Large intestine (tissue), 3 donors: ENCODE data around the gene VWF. TPM values are rescaled to one million over a fixed set of nuclear protein-coding genes. Genes with fewer than 3 reads are reported as not detected.
"Not testable (repeated sequence)": the region's sequence is repeated elsewhere in the genome, so short reads cannot be mapped to it uniquely, and the experiment has no call there.

Experiments
- DNase-seq, 2 donors: peaks; one replicate each; pipeline versions ENCODE4 v3.0.0 to v3.0.0-alpha.2; 2013
- H3K27ac ChIP-seq: one replicate; pipeline ENCODE4 v1.5.1; 2013; ENCODE audit warnings: low read length
- H3K27me3 ChIP-seq: 2 replicates; pipeline ENCODE4 v1.6.1; 2013; ENCODE audit warnings: low read length; ENCODE audit not compliant: control insufficient read depth, insufficient read depth
- H3K36me3 ChIP-seq: 2 replicates; pipeline ENCODE4 v1.6.1; 2013; ENCODE audit warnings: low read length; ENCODE audit not compliant: control insufficient read depth, insufficient read depth
- H3K4me1 ChIP-seq: one replicate; pipeline ENCODE4 v1.6.1; 2013; ENCODE audit warnings: low read length; ENCODE audit not compliant: control insufficient read depth, insufficient read depth
- H3K4me3 ChIP-seq: one replicate; pipeline ENCODE4 v1.5.1; 2013; ENCODE audit warnings: low read length
- H3K9me3 ChIP-seq: one replicate; pipeline ENCODE4 v1.6.1; 2013; ENCODE audit warnings: mild to moderate bottlenecking, low read depth, low read length, moderate library complexity; ENCODE audit not compliant: control insufficient read depth
- WGBS: methylation state at CpG from one replicate; pipeline ENCODE4 v1.1.5; 2013; ENCODE audit warnings: low lambda C conversion rate; ENCODE audit not compliant: insufficient coverage; 5-methylcytosine and 5-hydroxymethylcytosine counted together
- polyA plus RNA-seq: library from polyadenylated mRNA; unstranded; fragments of 120-200 nt; gene quantifications from one replicate; pipeline ENCODE4 v1.2.1, GENCODE V29; 2013

Gene VWF
- polyA plus RNA-seq, 1 donor, result 13.8 TPM

- DNase-seq, H3K27ac ChIP-seq, H3K4me3 ChIP-seq, H3K27me3 ChIP-seq, H3K36me3 ChIP-seq, H3K9me3 ChIP-seq: not testable (repeated sequence)
- no CpG with 5 or more reads among the region's 19 CpGs for WGBS
- peaks cover 11% of the 10 kb centered on the region for H3K4me1 ChIP-seq
Measured at GRCh38 chr12:6160049-6160649, 35.7 kb upstream of the VWF start.

DNA sequence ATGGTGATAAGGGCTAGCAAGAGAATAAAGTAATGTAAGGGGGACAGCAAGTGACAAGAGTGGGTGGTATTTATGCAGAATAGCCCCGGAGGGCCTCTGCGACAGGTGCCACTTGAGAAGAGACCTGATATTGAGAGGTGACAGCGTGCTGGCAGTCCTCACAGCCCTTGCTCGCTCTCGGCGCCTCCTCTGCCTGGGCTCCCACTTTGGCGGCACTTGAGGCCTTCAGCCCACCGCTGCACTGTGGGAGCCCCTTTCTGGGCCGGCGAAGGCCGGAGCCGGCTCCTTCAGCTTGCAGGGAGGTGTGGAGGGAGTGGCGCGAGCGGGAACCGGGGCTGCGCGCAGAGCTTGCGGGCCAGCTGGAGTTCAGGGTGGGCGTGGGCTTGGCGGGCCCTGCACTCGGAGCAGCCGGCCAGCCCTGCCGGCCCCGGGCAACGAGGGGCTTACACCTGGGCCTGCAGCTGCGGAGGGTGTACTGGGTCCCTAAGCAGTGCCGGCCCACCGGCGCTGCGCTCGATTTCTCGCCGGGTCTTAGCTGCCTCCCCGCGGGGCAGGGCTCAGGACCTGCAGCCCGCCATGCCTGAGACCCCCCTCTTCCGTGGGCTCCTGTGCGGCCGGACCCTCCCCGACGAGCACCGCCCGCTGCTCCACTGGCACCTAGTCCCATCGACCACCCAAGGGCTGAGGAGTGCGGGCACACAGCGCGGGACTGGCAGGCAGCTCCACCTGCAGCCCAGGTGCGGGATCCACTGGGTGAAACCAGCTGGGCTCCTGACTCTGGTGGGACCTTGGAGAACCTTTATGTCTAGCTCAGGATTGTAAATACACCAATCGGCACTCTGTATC, 34.9 kb upstream of the VWF start:
- peaks cover 11% of the 10 kb centered on the region for H3K4me1 ChIP-seq
- not testable (repeated sequence) for H3K9me3 ChIP-seq, H3K36me3 ChIP-seq, DNase-seq, H3K27me3 ChIP-seq, H3K27ac ChIP-seq, H3K4me3 ChIP-seq
- no CpG with 5 or more reads among the region's 50 CpGs for WGBS

DNA sequence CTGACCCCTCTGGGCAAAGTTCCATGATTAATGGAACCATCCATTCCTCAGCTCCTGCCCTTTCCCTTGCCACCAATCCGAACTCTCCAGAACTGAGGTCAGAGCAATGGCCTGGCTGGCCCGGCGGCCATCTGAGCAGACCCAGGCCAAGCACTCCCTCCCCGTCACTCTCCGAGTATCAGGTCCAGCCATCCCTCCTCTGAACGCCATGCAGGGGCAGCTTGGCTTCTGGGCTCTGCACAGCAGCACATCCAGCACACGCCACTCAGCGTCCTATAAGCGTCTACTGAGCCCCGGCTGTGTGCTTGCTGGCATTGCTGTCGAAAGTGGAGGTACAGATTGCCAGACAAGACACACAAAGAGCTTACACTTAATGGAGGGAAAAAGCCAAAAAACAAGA, 34.3 kb upstream of the VWF start:
- no peak overlapping the region for H3K4me3 ChIP-seq
- no peaks in the 10 kb centered on the region for H3K36me3 ChIP-seq
- 100% methylated on average over 4 of the region's 11 CpGs for WGBS
- peaks cover 3% of the 10 kb centered on the region for H3K9me3 ChIP-seq
- peaks cover 11% of the 10 kb centered on the region for H3K4me1 ChIP-seq
- no peaks in the 10 kb centered on the region for H3K27me3 ChIP-seq
- no peak overlapping the region for H3K27ac ChIP-seq
- no peak for DNase-seq

DNA sequence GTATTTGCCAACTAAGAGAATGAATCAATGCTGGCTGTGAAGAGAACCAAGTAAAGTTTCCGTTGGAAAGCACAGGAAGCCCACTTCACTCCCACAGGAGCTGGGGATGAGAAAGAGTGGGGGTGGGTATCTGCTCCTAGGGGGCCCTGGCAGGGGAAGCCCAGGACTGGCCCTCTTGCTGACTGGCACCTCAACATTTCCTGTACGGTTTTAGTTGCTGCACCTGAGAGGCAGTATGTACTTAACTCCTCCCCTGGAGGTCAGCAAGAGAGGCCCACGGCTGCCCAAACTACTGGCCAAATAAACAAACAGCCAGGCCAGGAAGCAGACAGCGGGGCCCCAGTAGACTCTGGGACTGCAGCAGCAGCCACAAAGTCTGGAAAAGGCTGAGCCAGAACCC, 33.8 kb upstream of the VWF start:
- peaks cover 3% of the 10 kb centered on the region for H3K9me3 ChIP-seq
- no peak for DNase-seq
- no peak overlapping the region for H3K27ac ChIP-seq
- no CpG with 5 or more reads among the region's 4 CpGs for WGBS
- H3K4me3 ChIP-seq, result no peak overlapping the region
- H3K4me1 ChIP-seq, result peaks cover 11% of the 10 kb centered on the region
- H3K27me3 ChIP-seq, result no peaks in the 10 kb centered on the region
- H3K36me3 ChIP-seq, result no peaks in the 10 kb centered on the region

GRCh38 chr12:6157482-6157881, 33.0 kb upstream of the VWF start:
- no peak for DNase-seq
- H3K4me3 ChIP-seq, result no peak overlapping the region
- no peak overlapping the region for H3K27ac ChIP-seq
- peaks cover 3% of the 10 kb centered on the region for H3K9me3 ChIP-seq
- H3K27me3 ChIP-seq, result no peaks in the 10 kb centered on the region
- H3K4me1 ChIP-seq, result peaks cover 11% of the 10 kb centered on the region
- no CpG with 5 or more reads among the region's 4 CpGs for WGBS
- no peaks in the 10 kb centered on the region for H3K36me3 ChIP-seq

- Histone ChIP-seq H3K9me3 (peaks cover 3% of the 10 kb centered on the region), H3K27me3 (no peaks in the 10 kb centered on the region), H3K4me3 (no peak overlapping the region), H3K27ac (no peak overlapping the region), H3K36me3 (no peaks in the 10 kb centered on the region), H3K4me1 (peaks cover 11% of the 10 kb centered on the region)
- no peak for DNase-seq
- WGBS, result no CpG with 5 or more reads among the region's 15 CpGs
Measured at GRCh38 chr12:6154730-6155459, 30.4 kb upstream of the VWF start.

- WGBS, result no CpG with 5 or more reads among the region's 15 CpGs
- H3K4me1 ChIP-seq, H3K27me3 ChIP-seq, DNase-seq, H3K27ac ChIP-seq, H3K4me3 ChIP-seq, H3K36me3 ChIP-seq, H3K9me3 ChIP-seq: not testable (repeated sequence)
Measured at GRCh38 chr12:6148722-6149121, 24.3 kb upstream of the VWF start.

DNA sequence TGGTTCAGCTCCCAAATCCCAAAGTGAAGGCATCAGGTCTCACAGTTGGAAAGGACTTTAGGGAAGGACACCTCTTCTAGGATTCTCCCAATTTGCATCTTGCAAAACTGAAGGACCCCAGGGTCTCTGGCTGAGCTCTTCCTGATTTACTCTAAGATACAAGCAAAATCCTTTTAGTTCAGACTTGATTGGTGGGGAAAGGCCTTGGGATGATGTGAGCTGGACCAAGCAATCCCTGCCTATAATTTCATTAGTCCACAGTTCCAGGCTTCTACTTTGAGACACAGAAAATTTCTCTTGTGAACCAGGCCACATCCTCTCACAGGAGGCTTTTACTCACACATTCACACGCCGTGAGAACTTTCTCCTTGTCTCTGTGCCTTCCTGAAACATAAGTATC, 23.6 kb upstream of the VWF start:
- no peaks in the 10 kb centered on the region for H3K27me3 ChIP-seq
- peaks cover 6% of the 10 kb centered on the region for H3K4me1 ChIP-seq
- no peaks in the 10 kb centered on the region for H3K36me3 ChIP-seq
- H3K27ac ChIP-seq, result no peak overlapping the region
- no CpG with 5 or more reads among the region's 2 CpGs for WGBS
- peaks cover 2% of the 10 kb centered on the region for H3K9me3 ChIP-seq
- H3K4me3 ChIP-seq, result no peak overlapping the region
- DNase-seq, result no peak

GRCh38 chr12:6146951-6147350, 22.5 kb upstream of the VWF start:
- Histone ChIP-seq H3K27ac (no peak overlapping the region), H3K4me1 (peaks cover 6% of the 10 kb centered on the region), H3K36me3 (no peaks in the 10 kb centered on the region), H3K27me3 (no peaks in the 10 kb centered on the region), H3K4me3 (no peak overlapping the region), H3K9me3 (peaks cover 2% of the 10 kb centered on the region)
- DNase-seq, result peak in 1 of 2 donors; percentile 56
- WGBS, result 80% methylated on average over 1 of the region's 5 CpGs

- 100% methylated on average over 1 of the region's 7 CpGs for WGBS
- H3K4me3 ChIP-seq, result no peak overlapping the region
- no peaks in the 10 kb centered on the region for H3K27me3 ChIP-seq
- peaks cover 6% of the 10 kb centered on the region for H3K4me1 ChIP-seq
- H3K27ac ChIP-seq, result no peak overlapping the region
- DNase-seq, result no peak
- no peaks in the 10 kb centered on the region for H3K36me3 ChIP-seq
- peaks cover 2% of the 10 kb centered on the region for H3K9me3 ChIP-seq
Measured at GRCh38 chr12:6146509-6146908, 22.0 kb upstream of the VWF start.
